Left forelimb (tissue), 1 donor: ENCODE data around the gene NLN.
A peak's percentile ranks its signal among the peaks of the same experiment; 100 is the strongest.
"Not testable (repeated sequence)": the region's sequence is repeated elsewhere in the genome, so short reads cannot be mapped to it uniquely, and the experiment has no call there.

Source experiments
- DNase-seq: peaks from one replicate; pipeline ENCODE4 v3.0.0-alpha.2; 2018; ENCODE audit warnings: low spot score

NLN gene

GRCh38 chr5:65721720-65722574 is at the start of gene NLN, which contains the start of gene SGTB:
TSS of gene NLN (plus strand) at chr5:65722205. CDS start at chr5:65722374, 169 bp downstream.
TSS of gene SGTB (minus strand) at chr5:65722109. CDS start at chr5:65720807, 1,302 bp downstream.
- DNase-seq, result peak; percentile 93

DNA sequence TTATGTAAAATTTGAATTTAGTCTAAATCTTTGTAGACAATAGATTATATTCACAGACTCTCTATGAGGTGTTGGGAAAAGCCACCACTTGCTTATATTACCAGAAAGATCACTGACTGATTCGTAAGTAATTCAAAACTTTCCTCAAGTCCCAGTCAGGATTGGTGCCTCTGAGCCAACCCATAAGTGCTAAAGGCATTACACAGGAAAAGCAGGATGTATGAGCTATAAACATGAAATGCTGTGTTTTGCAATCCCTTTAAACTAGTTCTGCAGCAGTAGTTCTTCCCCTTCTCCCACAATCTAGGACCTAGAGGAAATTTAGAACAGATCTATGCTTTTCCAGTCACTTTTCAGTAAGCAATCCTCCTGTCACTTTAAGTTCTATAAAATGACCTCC is 49.2 kb upstream of the NLN start:
- DNase-seq, result no peak

DNA sequence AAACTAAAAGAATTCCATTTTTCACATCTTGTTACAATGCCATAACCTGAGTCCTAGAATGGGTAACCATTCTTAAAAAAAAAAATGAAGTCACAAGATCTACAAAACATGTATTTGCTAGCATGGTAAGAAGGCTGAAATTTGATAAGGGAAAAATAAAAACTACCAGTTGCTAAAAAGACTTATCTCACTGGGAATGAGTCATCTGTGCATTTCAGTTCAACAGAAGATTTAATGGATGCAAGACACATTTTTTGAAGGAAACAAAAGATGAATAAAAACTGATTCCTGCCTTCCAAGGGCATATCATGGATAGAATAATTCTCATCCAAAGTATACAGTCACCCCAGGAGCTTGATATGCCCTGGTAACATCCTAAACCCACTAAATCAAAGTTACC is 47.3 kb upstream of the NLN start:
- no peak for DNase-seq

DNA sequence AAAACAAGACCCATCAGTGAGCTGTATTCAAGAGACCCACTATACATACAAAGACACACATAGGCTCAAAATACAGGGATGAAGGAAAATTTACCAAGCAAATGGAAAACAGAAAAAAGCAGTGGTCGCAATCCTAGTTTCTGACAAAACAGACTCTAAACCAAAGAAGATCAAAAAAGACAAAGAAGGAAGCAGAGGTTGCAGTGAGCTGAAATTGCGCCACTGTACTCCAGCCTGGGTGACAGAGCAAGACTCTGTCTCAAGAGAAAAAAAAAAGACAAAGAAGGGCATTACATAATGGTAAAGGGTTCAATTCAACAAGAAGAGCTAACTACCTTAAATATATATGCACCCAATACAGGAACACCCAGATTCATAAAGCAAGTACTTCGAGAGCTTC is 45.9 kb upstream of the NLN start:
- not testable (repeated sequence) for DNase-seq

DNA sequence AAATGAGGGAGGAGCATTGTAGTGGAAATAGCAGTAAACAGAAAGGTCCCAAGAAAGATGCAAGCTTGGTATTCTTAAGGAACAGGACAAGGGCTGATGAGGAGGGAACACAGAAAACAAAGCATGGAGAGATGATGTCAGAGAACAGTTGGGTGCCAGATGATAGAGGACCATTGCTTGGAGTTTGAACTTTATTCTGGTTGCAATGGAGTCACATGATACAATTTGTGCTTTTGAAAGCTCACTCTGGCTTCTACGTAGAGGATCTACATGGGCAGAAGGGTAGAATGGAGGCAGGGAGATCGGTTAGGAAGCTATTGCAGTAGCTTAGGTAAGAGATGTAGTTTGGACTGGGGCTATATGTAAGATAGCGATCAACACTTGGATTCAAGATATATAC is 39.9 kb upstream of the NLN start:
- no peak for DNase-seq

- no peak for DNase-seq
These were observed 28.9 kb upstream of the NLN start for GRCh38 chr5:65693121-65693520.

DNA sequence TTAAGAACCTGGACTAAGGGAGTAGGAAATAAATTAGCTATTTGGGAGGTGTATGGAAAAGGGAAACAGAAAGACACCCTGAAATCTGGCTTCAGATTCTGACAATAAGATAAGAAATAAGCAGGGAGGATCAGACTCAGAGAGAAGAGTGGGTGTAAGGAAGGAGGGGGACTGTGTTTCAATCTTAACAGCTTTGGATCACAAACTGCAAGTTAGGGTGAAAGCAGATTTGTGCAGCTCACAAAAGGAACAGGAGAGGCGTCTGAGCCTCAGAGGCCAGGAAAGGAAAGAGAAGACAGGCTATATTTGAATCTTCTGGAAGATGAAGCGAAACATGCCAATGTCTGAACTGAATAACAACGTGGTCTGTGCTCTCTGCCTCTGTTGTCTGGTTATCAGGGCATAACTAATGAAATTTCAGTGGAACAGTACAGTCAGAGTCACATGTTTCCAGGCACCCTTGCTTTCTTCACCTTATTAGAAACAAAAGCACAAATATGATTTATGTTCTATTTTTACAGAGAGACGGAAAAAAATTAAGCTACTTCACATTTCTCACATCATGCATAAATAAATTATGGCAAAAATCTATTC is 26.7 kb upstream of the NLN start:
- no peak for DNase-seq

DNA sequence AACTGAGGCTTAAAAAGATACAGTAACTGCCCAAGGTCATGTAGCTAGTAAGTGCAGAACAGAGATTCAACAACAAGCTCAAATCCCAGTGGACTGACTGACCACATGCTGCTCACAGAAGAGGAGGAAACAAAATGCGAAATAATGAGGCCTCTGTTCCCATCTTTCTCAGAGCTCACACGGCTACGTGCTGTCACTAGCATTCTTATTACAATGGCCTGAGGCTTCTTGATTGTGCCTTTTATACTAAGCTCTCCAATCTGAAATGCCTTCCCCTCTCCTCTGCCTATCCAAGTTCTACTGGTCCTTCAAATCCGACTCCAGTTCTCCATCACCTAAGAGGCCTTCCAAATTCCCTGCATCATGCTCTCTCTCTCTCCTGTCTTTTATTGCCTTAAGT is 26.1 kb upstream of the NLN start:
- no peak for DNase-seq

- no peak for DNase-seq
These were observed 25.1 kb upstream of the NLN start for GRCh38 chr5:65696892-65697291.

- DNase-seq, result no peak
These were observed 22.7 kb upstream of the NLN start for GRCh38 chr5:65699338-65699737.

DNA sequence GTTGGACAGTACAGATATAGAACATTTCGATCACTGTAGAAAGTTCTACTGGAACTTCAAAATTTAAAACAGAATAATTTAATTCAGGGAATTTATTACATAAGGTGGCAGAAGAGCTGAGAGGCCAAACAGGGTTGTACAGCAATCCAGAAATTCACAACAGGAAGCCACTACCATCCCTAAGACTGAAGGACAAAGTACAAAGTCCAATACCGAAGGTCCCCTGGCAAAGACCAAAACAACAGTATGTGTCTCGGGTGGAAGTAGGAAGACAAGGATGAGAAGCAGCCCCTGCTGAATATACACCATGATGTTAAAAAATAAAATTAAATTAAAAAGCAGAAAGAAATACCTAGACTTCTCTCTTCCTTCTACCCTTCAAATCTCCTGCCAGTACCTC is 20.0 kb upstream of the NLN start:
- no peak for DNase-seq

GRCh38 chr5:65704621-65705239 is 17.3 kb upstream of the NLN start:
- DNase-seq, result no peak

GRCh38 chr5:65707663-65708062 is 14.3 kb upstream of the NLN start:
- no peak for DNase-seq

GRCh38 chr5:65708145-65708544 is 13.9 kb upstream of the NLN start:
- DNase-seq, result no peak

DNA sequence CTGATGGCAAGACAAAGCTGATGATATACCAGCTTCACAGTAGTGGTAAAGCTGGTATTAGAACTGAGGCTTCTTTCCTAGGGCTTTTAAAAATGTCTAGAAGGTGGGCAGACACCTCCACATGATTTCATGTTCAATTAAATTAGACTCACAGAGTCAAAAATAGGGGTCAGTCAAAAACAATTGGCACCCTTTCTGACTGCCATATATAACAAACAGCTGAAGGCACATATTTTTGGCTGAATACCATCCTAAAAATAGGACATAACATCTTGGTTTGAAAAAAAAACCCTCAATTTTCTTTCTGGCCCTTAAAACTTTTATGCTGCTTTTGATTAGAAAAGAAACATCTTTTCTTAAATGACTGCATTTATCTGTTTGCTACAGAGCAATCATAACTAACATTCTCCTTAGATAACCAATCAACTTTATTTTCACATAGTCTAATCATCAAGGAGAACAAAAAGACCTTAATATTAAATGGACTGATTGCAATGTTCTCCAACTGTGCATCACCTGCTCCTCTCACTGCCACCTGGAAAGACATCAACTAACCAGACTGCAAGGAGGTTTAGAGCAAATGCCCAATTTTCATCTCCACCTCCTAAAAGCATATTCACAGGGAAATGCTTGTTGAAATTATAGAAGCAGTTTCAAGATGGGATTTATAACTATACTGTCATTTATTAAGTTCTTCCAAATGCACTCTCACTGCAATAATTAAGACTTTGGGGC is 3.3 kb upstream of the NLN start:
- no peak for DNase-seq

- peak; percentile 81 for DNase-seq
These were observed 820 bp upstream of the NLN start for GRCh38 chr5:65721050-65721719.

DNA sequence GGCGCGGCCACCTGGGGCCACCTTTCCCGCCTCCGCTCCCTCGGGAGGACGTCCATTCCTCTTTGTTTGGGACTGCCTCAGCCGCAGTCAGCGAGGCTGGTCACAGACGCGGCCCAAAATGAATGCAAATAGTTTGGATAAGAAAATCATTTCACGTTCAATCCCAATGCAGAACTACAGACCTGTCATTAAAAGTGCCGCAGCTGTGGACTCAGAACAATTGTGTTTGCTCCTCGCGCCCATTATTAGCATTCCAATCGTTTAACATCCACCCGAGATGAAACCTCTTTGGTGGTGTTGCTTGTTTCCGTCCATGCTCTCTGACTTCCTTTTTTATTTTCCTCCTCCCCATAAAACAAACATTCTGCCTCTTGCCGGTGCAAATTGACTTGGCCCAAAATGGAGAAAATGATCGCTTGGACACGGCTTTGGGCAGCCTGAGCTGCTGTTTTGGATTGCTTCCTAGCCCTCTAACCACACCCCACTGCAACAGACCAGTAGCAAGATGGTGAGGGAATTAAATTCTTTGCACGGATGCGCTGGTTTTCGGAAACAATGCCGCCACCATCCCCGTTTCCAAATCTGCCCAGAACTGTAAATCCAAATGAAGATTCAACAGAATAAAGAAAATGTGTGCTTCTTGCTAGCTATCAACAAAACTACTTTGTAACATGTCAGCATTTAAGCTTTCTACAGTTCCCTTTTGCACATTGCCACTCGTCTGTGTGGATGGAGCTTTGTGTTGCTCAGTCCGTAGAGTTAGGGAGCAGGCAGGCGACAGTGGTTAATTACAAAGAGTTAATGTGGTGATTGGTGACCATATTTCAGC is 784 bp downstream of the NLN start:
- DNase-seq, result peak; percentile 70

GRCh38 chr5:65727491-65728156 is 5.6 kb downstream of the NLN start:
- DNase-seq, result no peak

DNA sequence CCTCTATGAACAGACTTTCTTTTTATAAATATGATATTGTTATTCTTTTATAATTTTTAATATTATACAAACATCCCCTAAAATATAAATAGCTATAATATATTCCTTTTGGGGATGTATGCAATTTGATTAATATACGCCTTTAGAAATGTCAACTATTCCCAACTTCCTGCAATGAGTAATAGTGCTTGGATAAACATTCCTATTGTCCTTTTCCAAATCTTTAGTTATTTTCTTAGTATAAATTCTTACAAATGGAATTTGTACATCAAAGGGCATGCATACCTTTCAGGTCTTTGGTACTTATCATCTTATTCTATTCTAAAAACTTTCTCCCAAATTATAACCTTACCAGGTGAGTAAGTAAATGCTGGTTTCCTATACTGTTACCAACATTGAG is 6.2 kb downstream of the NLN start:
- DNase-seq, result no peak

GRCh38 chr5:65730910-65731309 is 8.9 kb downstream of the NLN start:
- no peak for DNase-seq
